CD4-positive, alpha-beta T cell (primary cell): ENCODE data around the gene TNFRSF18. TPM values are rescaled to one million over a fixed set of nuclear protein-coding genes. Genes with fewer than 3 reads are reported as not detected.

Experiments
- ATAC-seq: fragments of 200-7000 bp; cut with Tn5 transposase; one replicate; pipeline ENCODE4 v1.10.0; 2022; ENCODE audit warnings: mild to moderate bottlenecking; ENCODE audit not compliant: poor library complexity
- CTCF ChIA-PET: fragments of 350-600 bp; sonication (Branson Sonifier 250); formaldehyde crosslinking; loops from one replicate; lab custom pipeline; 2021; ENCODE audit warnings: antibody characterized with exemption, inconsistent platforms; lab: Charles Lee
- POLR2A ChIA-PET: fragments of 350-600 bp; sonication (Branson Sonifier 250); formaldehyde crosslinking; loops from one replicate; lab custom pipeline; 2021; ENCODE audit warnings: antibody characterized with exemption, inconsistent platforms; lab: Charles Lee
- DNase-seq, 14 experiments: peaks; one replicate each; pipeline ENCODE4 v3.0.0-alpha.2; 2013 to 2020; ENCODE audit warnings: mixed read lengths in 2 of 14
- H3K27ac ChIP-seq, 2 donors: one replicate each; pipeline versions ENCODE4 v1.5.1 to v1.7.0; 2013; ENCODE audit warnings: low read length in 2 of 2, low read depth in 1 of 2, mild to moderate bottlenecking in 1 of 2
- H3K27me3 ChIP-seq, 2 experiments: 1 replicate in 1 of 2; 2 replicates in 1 of 2; pipeline versions ENCODE4 v1.6.1 to v1.7.0; 2013; ENCODE audit warnings: low read length in 2 of 2, control low read depth in 1 of 2, mild to moderate bottlenecking in 1 of 2, moderate library complexity in 1 of 2; ENCODE audit not compliant: insufficient read depth in 2 of 2, control insufficient read depth in 1 of 2
- H3K36me3 ChIP-seq: one replicate; pipeline ENCODE4 v1.6.1; 2013; ENCODE audit warnings: low read length, control low read depth; ENCODE audit not compliant: insufficient read depth
- H3K4me1 ChIP-seq: one replicate; pipeline ENCODE4 v1.6.1; 2013; ENCODE audit warnings: low read length, control low read depth; ENCODE audit not compliant: insufficient read depth
- H3K4me3 ChIP-seq: one replicate; pipeline ENCODE4 v1.5.1; 2013; ENCODE audit warnings: mild to moderate bottlenecking, low read length, moderate library complexity
- H3K9me3 ChIP-seq, 2 experiments: 1 replicate in 1 of 2; 2 replicates in 1 of 2; pipeline versions ENCODE4 v1.6.1 to v1.7.0; 2013; ENCODE audit warnings: low read length in 2 of 2, mild to moderate bottlenecking in 2 of 2, control low read depth in 1 of 2, moderate library complexity in 1 of 2; ENCODE audit not compliant: control insufficient read depth in 1 of 2, insufficient read depth in 1 of 2
- H3K27ac Mint-ChIP-seq: one replicate; pipeline ENCODE4 v1.8.0; 2020; ENCODE audit warnings: mixed read lengths
- H3K27me3 Mint-ChIP-seq: one replicate; pipeline ENCODE4 v1.8.0; 2021; ENCODE audit warnings: mixed read lengths
- H3K36me3 Mint-ChIP-seq: one replicate; pipeline ENCODE4 v1.8.0; 2021; ENCODE audit warnings: low read depth, mixed read lengths
- H3K4me1 Mint-ChIP-seq: one replicate; pipeline ENCODE4 v1.8.0; 2021; ENCODE audit warnings: low read depth, mixed read lengths
- H3K4me3 Mint-ChIP-seq: one replicate; pipeline ENCODE4 v1.8.0; 2020; ENCODE audit warnings: mild to moderate bottlenecking, mixed read lengths
- H3K9me3 Mint-ChIP-seq: one replicate; pipeline ENCODE4 v1.8.0; 2020; ENCODE audit warnings: mixed read lengths
- intact Hi-C, 2 experiments: fragments of 100-400 bp; cut with DNase I in 1 of 2; cut with micrococcal nuclease in 1 of 2; formaldehyde crosslinking; loops; one replicate each; pipeline versions ENCODE4 v1.15.1 to v1.9.0; 2023 to 2025; cut with DNase I, micrococcal nuclease
- microRNA-seq: library from miRNA; unstranded; fragments of <30 nt; microRNA quantifications from one replicate; pipeline ENCODE4 v1.2.0, GENCODE V29; 2021; ENCODE audit warnings: borderline microRNAs expressed, borderline replicate concordance
- total RNA-seq, 174 experiments: library from RNA in 2 of 174; stranded (reverse) in 2 of 174; gene quantifications; one replicate each; pipeline ENCODE4 v1.2.3 and lab custom pipeline; 2021 to 2026
- TF ChIP-seq, protein P1 (sequence below): fragments of 200-600 bp; IDR thresholded peaks from one replicate; pipeline ENCODE4 v1.8.0; 2022; ENCODE audit warnings: antibody characterized with exemption, mild to moderate bottlenecking

The TNFRSF18 gene
- total RNA-seq, 2 experiments from 2014 or later, result 14.8 to 17.8 TPM

GRCh38 chr1:1155258-1155657 is 51.1 kb downstream of the TNFRSF18 start:
- ATAC-seq (no peak), DNase-seq (no peak)
- H3K27me3 ChIP-seq, result no peaks in the 10 kb centered on the region
- intact Hi-C loops, result loop anchor here in 1 of 2 experiments (5.0 kb wide), 1 partner anchor 52 kb away; the partner anchor contains the start of gene TNFRSF18
- Mint-ChIP-seq H3K36me3 (no peaks in the 10 kb centered on the region), H3K4me1 (no peaks in the 10 kb centered on the region), H3K9me3 (peaks cover 16% of the 10 kb centered on the region), H3K27ac (peak overlapping the region; percentile 51), H3K27me3 (no peaks in the 10 kb centered on the region), H3K4me3 (peak overlapping the region; percentile 25)
- no peaks in the 10 kb centered on the region for H3K36me3 ChIP-seq
- no peak overlapping the region for H3K4me3 ChIP-seq
- peaks cover 0 to 47% of the 10 kb centered on the region in 2 experiments for H3K9me3 ChIP-seq
- no peak overlapping the region for H3K27ac ChIP-seq
- CTCF ChIA-PET, result no interaction called here
- POLR2A ChIA-PET, result no interaction called here
- H3K4me1 ChIP-seq, result peaks cover 20% of the 10 kb centered on the region
- TF ChIP-seq, protein P1, sequence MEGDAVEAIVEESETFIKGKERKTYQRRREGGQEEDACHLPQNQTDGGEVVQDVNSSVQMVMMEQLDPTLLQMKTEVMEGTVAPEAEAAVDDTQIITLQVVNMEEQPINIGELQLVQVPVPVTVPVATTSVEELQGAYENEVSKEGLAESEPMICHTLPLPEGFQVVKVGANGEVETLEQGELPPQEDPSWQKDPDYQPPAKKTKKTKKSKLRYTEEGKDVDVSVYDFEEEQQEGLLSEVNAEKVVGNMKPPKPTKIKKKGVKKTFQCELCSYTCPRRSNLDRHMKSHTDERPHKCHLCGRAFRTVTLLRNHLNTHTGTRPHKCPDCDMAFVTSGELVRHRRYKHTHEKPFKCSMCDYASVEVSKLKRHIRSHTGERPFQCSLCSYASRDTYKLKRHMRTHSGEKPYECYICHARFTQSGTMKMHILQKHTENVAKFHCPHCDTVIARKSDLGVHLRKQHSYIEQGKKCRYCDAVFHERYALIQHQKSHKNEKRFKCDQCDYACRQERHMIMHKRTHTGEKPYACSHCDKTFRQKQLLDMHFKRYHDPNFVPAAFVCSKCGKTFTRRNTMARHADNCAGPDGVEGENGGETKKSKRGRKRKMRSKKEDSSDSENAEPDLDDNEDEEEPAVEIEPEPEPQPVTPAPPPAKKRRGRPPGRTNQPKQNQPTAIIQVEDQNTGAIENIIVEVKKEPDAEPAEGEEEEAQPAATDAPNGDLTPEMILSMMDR, result no peak

GRCh38 chr1:1153874-1154273 is 52.5 kb downstream of the TNFRSF18 start:
- H3K36me3 Mint-ChIP-seq, result no peaks in the 10 kb centered on the region

More at GRCh38 chr1:1153874-1154273, 52.5 kb downstream of the TNFRSF18 start:
- POLR2A ChIA-PET, result no interaction called here
- Mint-ChIP-seq H3K27me3 (no peaks in the 10 kb centered on the region), H3K9me3 (peaks cover 16% of the 10 kb centered on the region), H3K4me1 (no peaks in the 10 kb centered on the region), H3K4me3 (no peak overlapping the region), H3K27ac (peak overlapping the region; percentile 71)
- ATAC-seq (no peak), DNase-seq (no peak)
- no peak overlapping the region for H3K27ac ChIP-seq
- H3K27me3 ChIP-seq, result no peaks in the 10 kb centered on the region
- H3K4me3 ChIP-seq, result no peak overlapping the region
- CTCF ChIA-PET, result interaction anchor here (0.7 kb wide), 1 partner anchor 113 kb away, joined by 3 read pairs; no protein-coding TSS in a partner anchor
- no peaks in the 10 kb centered on the region for H3K36me3 ChIP-seq
- intact Hi-C loops, result no loop called here
- TF ChIP-seq, protein P1, result no peak
- peaks cover 21% of the 10 kb centered on the region for H3K4me1 ChIP-seq
- H3K9me3 ChIP-seq, result peaks cover 0 to 47% of the 10 kb centered on the region in 2 experiments

Small RNA genes within 50 kb of the gene (microRNA-seq; reads per million reads assigned to microRNA genes)
- gene MIR200A (8.3 reads per million, percentile 36 among the genes with 10 or more reads in this experiment), gene MIR200B (48.6 reads per million, percentile 59 among the genes with 10 or more reads in this experiment), gene MIR429 (1.2 reads per million)

Other genes with a start within 250 kb of the TNFRSF18 start
- gene NOC2L, start 247.3 kb downstream of the TNFRSF18 start, total RNA-seq, result 10 to 100 TPM; 50.2 to 52.0 TPM
- gene KLHL17, start 246.0 kb downstream of the TNFRSF18 start, total RNA-seq, result 10 to 100 TPM; 13.9 TPM
- gene PLEKHN1, start 240.1 kb downstream of the TNFRSF18 start, total RNA-seq, result under 1 TPM; 0.69 to 0.95 TPM
- gene PERM1, start 224.5 kb downstream of the TNFRSF18 start, total RNA-seq, result not detected
- gene HES4, start 206.5 kb downstream of the TNFRSF18 start, total RNA-seq, result 10 to 100 TPM; 29.0 to 30.9 TPM
- 10 to 100 TPM; 38.0 to 38.9 TPM for gene ISG15, start 193.1 kb downstream of the TNFRSF18 start, total RNA-seq
- 1 to 10 TPM; 1.5 to 2.0 TPM for gene AGRN, start 186.5 kb downstream of the TNFRSF18 start, total RNA-seq
- not detected for gene RNF223, start 132.3 kb downstream of the TNFRSF18 start, total RNA-seq
- 10 to 100 TPM; 11.1 to 11.3 TPM for gene C1orf159, start 90.5 kb downstream of the TNFRSF18 start, total RNA-seq
- under 1 TPM; 0.11 to 0.59 TPM for gene TTLL10, start 32.7 kb downstream of the TNFRSF18 start, total RNA-seq
- gene TNFRSF4, start 7.6 kb upstream of the TNFRSF18 start, total RNA-seq, result 10 to 100 TPM; 27.6 to 28.6 TPM
- 10 to 100 TPM; 66.3 to 71.0 TPM for gene SDF4, start 25.4 kb upstream of the TNFRSF18 start, total RNA-seq
- gene B3GALT6, start 25.6 kb upstream of the TNFRSF18 start, total RNA-seq, result 1 to 10 TPM; 4.9 to 5.1 TPM
- gene C1QTNF12, start 40.1 kb upstream of the TNFRSF18 start, total RNA-seq, result 1 to 10 TPM; 3.4 to 4.8 TPM
- gene UBE2J2, start 67.3 kb upstream of the TNFRSF18 start, total RNA-seq, result 10 to 100 TPM; 41.4 to 41.5 TPM
- 10 to 100 TPM; 12.0 to 13.3 TPM for gene SCNN1D, start 73.8 kb upstream of the TNFRSF18 start, total RNA-seq
- gene ACAP3, start 101.3 kb upstream of the TNFRSF18 start, total RNA-seq, result 10 to 100 TPM; 45.3 to 46.4 TPM
- 10 to 100 TPM; 18.1 to 19.2 TPM for gene PUSL1, start 102.0 kb upstream of the TNFRSF18 start, total RNA-seq
- 100 to 1,000 TPM; 130 to 137 TPM for gene INTS11, start 118.1 kb upstream of the TNFRSF18 start, total RNA-seq
- gene CPTP, start 118.2 kb upstream of the TNFRSF18 start, total RNA-seq, result 10 to 100 TPM; 11.6 to 12.9 TPM
- 1 to 10 TPM; 3.3 to 3.4 TPM for gene TAS1R3, start 124.7 kb upstream of the TNFRSF18 start, total RNA-seq
- 10 to 100 TPM; 44.9 to 45.5 TPM for gene DVL1, start 142.8 kb upstream of the TNFRSF18 start, total RNA-seq
- gene MXRA8, start 152.0 kb upstream of the TNFRSF18 start, total RNA-seq, result 1 to 10 TPM; 1.6 to 2.9 TPM
- 10 to 100 TPM; 59.2 to 64.6 TPM for gene AURKAIP1, start 168.6 kb upstream of the TNFRSF18 start, total RNA-seq
- gene CCNL2, start 192.7 kb upstream of the TNFRSF18 start, total RNA-seq, result 100 to 1,000 TPM; 274 to 281 TPM
- 100 to 1,000 TPM in 1 of 2 experiments, 10 to 100 TPM in 1; 99.9 to 103 TPM for gene MRPL20, start 200.7 kb upstream of the TNFRSF18 start, total RNA-seq
- not detected for gene ANKRD65, start 214.7 kb upstream of the TNFRSF18 start, total RNA-seq
- not detected for gene VWA1, start 229.1 kb upstream of the TNFRSF18 start, total RNA-seq
- gene ATAD3C, start 243.1 kb upstream of the TNFRSF18 start, total RNA-seq, result under 1 TPM; 0.28 to 0.74 TPM